Fibroblast of villous mesenchyme (primary cell): Measurements from ENCODE around the gene NXPH2. TPM values are rescaled to one million over a fixed set of nuclear protein-coding genes. Genes with fewer than 3 reads are reported as not detected.

Experiments
- DNase-seq: peaks from one replicate; pipeline ENCODE4 v3.0.0-alpha.2; 2010; ENCODE audit warnings: low read depth
- H3K4me3 ChIP-seq: 2 replicates; pipeline ENCODE4 v1.5.1; 2011; ENCODE audit warnings: low read depth, mild to moderate bottlenecking, low read length
- CTCF ChIP-seq: IDR thresholded peaks from 2 replicates; pipeline ENCODE4 v1.5.1; 2012; ENCODE audit warnings: low read depth, mild to moderate bottlenecking, low read length; ENCODE audit not compliant: insufficient read depth
- total RNA-seq: library from RNA; depleted of rRNA; stranded (reverse); fragments of >200 nt; gene quantifications from 2 replicates; pipeline ENCODE4 v1.2.3, GENCODE V29; 2012

The NXPH2 gene
- total RNA-seq, 1 donor, result under 0.01 TPM

DNA sequence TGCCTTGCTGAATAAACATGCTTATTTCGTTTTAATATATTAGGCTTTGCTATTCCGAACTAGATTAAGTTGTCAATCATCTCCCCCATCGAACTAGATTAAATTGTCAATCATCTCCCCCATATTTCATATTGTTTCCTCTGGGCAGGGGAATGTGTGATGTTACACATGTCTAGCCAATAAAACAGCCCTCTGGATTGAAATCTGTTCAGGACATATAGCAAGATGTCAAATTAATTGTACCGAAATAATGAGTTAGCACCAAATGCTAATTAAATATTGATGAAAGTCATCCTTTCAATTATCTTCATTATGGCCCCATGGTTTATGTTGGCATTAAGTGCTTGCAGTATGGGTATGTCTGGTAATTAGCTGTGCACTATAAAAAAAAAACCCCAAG is 143.1 kb downstream of the NXPH2 start:
- no peak overlapping the region for H3K4me3 ChIP-seq
- TF ChIP-seq CTCF, result no peak
- DNase-seq, result no peak

GRCh38 chr2:138633049-138633448 is 147.1 kb downstream of the NXPH2 start:
- TF ChIP-seq CTCF, result no peak
- DNase-seq, result no peak
- H3K4me3 ChIP-seq, result no peak overlapping the region

DNA sequence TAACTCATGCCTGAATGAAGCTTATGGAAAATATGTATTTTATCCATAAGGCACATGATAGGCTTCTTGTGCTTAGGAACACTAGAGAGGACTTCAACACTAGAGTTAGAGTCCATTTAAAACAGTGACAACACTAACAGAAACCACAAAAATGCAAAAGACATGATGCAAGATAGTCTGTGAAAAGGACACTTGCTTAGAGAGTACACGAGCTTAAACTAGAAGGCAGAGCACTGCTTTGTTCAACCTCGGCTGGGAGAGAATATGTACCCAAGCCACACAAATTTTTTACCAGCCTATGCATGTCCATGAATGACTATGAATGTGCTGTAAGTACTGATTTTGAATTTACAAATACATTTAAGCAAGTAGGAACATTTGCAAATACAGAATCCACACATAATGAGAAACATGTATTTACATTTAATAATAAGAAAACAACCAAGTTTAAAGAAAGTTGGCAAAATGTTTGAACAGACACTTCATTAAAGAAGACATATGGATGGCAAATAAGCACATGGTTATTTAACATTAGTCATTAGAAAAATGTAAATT is 148.0 kb downstream of the NXPH2 start:
- no peak overlapping the region for H3K4me3 ChIP-seq
- no peak for TF ChIP-seq CTCF
- peak; percentile 45 for DNase-seq

DNA sequence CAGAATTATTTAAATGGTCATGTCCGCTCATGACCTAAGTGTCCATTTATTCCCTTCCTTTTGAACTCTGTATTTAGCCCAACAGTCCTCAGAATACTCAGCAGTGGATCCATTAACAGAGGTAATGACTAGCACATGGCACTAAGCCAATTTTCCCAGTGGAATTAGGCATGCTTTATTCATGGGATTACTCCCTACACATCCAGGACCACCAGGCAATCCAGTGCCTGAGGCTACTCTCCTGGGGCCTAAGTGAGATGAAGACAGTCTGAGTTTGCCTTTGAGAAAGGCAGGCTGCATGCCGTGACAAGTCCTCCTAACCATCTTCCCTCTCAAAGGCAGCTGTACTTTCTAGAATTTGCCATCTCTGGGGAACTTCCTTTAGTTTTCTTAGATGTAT is 150.0 kb downstream of the NXPH2 start:
- DNase-seq, result no peak
- TF ChIP-seq CTCF, result no peak
- H3K4me3 ChIP-seq, result no peak overlapping the region

DNA sequence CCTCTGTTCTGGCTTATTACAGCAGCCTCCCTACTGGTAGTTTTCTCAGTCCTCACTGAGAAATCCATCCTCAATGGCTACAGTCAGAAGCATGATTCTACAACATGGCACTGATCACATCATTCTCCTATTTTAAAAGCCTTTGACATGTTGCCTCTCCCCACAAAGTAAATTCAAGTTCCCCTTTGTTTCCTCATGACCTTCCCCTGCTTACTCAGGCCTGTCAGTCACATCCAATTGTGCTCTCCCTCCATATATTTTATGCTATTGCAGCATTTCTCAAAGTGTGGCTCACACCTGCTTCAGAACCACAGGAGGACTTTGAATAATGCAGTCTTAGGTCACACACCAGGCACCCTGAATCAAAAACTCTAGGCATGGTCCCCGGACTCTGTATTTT is 154.0 kb downstream of the NXPH2 start:
- TF ChIP-seq CTCF, result no peak
- no peak for DNase-seq
- H3K4me3 ChIP-seq, result no peak overlapping the region

DNA sequence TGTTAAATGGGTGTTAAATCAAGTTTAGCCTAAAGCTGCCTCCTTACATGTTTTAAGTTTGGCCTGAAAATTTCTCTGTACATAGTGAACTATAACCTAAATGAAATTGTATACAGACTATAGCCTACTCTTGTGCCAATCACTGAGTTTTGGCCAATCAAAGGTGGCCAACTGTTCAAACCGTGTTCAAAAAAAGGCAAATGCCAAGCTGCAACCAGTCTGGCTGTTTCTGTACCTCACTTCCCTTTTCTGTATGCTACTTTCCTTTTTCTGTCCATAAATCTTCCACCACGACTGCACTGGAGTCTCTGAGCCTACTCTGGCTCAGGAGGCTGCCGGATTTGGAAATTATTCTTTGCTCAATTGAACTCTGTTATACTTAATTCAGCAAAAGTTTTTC is 157.6 kb downstream of the NXPH2 start:
- DNase-seq, result no peak
- no peak overlapping the region for H3K4me3 ChIP-seq
- no peak for TF ChIP-seq CTCF

GRCh38 chr2:138621139-138621538 is 159.1 kb downstream of the NXPH2 start:
- no peak for TF ChIP-seq CTCF
- no peak overlapping the region for H3K4me3 ChIP-seq
- no peak for DNase-seq
